D721Med (cell line): Measurements from ENCODE around the gene KRTAP4-7.
"Not testable (repeated sequence)": the region's sequence is repeated elsewhere in the genome, so short reads cannot be mapped to it uniquely, and the experiment has no call there.

ENCODE experiments used
- DNase-seq: peaks from one replicate; pipeline ENCODE4 v3.0.0; 2011; ENCODE audit warnings: low spot score; ENCODE audit not compliant: insufficient read length
- FAIRE-seq: peaks from 2 replicates; lab custom pipeline; 2011; peaks lifted over from hg19 to GRCh38; lab: Jason Lieb, UNC
- CTCF ChIP-seq: IDR thresholded peaks from 2 replicates; pipeline ENCODE4 v1.5.1; 2012; ENCODE audit warnings: mild to moderate bottlenecking, control low read depth; ENCODE audit not compliant: insufficient read depth; ENCODE audit errors: missing control alignments

The KRTAP4-7 gene

GRCh38 chr17:41061964-41062363 is 22.0 kb upstream of the KRTAP4-7 start:
- TF ChIP-seq CTCF: no peak
- FAIRE-seq (no peak), DNase-seq (no peak)

- DNase-seq (no peak), FAIRE-seq (no peak)
- no peak for TF ChIP-seq CTCF
Measured at GRCh38 chr17:41063449-41063848, 20.5 kb upstream of the KRTAP4-7 start.

DNA sequence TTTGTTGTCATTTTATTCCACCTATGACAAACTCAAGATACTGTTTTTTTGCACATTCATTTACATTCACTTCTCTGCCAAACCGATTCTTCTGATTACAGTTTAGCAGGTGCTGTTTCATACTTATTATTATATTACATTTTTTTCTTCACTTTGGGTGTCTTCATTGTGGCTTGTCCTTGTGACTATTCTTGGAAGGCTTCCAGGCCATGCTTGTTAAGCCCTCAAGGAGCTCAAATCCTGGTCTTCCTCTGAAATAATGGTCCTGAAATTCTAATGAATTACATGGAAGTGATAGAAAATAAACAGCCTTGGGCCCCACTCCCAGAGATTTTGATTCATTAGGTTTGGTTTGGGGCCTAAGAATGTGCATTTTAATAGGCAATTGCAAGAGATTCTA is 19.6 kb upstream of the KRTAP4-7 start:
- DNase-seq (no peak), FAIRE-seq (no peak)
- no peak for TF ChIP-seq CTCF

GRCh38 chr17:41065016-41065689 is 18.8 kb upstream of the KRTAP4-7 start:
- not testable (repeated sequence) for DNase-seq, FAIRE-seq

GRCh38 chr17:41065829-41066624 is 17.9 kb upstream of the KRTAP4-7 start, which contains the start of gene KRTAP2-4:
KRTAP2-4 (minus strand) TSS chr17:41065879; CDS start chr17:41065845, 34 bp downstream.
- TF ChIP-seq CTCF: no peak
- no peak for DNase-seq
- FAIRE-seq: no peak

DNA sequence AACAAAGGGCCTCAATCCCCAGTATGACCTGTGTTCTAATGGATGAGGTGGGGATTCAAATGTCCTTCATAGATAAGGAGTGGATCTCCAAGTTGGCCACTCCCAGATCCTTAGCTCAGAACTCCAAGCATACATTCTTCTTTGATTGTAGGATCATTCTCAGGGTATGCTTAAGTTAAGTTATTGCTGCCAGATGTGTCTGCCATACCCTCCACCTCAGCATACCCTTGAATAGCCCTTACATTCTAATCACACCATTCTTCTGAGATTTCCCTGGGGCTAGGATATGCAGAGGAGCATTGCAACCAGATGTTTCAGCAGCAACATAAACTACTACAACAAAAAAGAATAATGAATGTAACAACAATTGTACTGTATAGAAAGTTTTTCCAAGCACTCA is 16.7 kb upstream of the KRTAP4-7 start:
- TF ChIP-seq CTCF: no peak
- no peak for FAIRE-seq
- DNase-seq: no peak

DNA sequence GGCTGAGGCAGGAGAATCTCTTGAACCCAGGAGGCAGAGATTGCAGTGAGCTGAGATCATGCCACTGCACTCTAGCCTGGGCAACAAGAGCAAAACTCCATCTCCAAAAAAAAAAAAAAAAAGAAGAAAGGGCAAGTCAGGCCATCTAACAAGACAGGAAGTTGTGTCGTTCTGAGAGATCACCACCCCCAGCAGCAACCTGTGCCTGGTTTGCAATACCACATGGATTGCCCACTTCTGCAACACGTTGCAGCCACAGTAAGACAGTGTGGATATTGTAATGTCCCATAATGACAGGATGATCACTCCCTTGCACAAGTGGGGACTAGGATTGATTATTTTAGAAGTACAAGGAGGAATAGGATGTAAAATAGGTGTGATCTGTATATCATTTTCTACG is 14.9 kb upstream of the KRTAP4-7 start:
- TF ChIP-seq CTCF: no peak
- DNase-seq (no peak), FAIRE-seq (no peak)
